Right lobe of liver (tissue), 4 donors: ENCODE data around the gene KPNB1.

ENCODE experiments used
- POLR2A ChIP-seq: fragments of 450-650 bp; IDR thresholded peaks from one replicate; pipeline ENCODE4 v1.6.1; 2017; ENCODE audit warnings: antibody characterized with exemption, mild to moderate bottlenecking
- TF ChIP-seq, protein P1 (sequence below), 4 donors: fragments of 200-600 bp in 3 of 4; fragments of 450-650 bp in 1 of 4; IDR thresholded peaks; one replicate each; pipeline versions ENCODE4 v1.5.1 to v1.8.0; 2016 to 2022; ENCODE audit warnings: antibody characterized with exemption in 4 of 4, mild to moderate bottlenecking in 2 of 4
- donor health status: DM: no; HTN: no; CAD: no.
- donor health status: DM: no; HTN: no; CAD: no.
- donor health status: DM: no; HTN: yes; CAD: no.

- TF ChIP-seq, protein P1, sequence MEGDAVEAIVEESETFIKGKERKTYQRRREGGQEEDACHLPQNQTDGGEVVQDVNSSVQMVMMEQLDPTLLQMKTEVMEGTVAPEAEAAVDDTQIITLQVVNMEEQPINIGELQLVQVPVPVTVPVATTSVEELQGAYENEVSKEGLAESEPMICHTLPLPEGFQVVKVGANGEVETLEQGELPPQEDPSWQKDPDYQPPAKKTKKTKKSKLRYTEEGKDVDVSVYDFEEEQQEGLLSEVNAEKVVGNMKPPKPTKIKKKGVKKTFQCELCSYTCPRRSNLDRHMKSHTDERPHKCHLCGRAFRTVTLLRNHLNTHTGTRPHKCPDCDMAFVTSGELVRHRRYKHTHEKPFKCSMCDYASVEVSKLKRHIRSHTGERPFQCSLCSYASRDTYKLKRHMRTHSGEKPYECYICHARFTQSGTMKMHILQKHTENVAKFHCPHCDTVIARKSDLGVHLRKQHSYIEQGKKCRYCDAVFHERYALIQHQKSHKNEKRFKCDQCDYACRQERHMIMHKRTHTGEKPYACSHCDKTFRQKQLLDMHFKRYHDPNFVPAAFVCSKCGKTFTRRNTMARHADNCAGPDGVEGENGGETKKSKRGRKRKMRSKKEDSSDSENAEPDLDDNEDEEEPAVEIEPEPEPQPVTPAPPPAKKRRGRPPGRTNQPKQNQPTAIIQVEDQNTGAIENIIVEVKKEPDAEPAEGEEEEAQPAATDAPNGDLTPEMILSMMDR (IDR thresholded peaks at IDR 0.05), result no peak
- TF ChIP-seq POLR2A, result no peak
Measured at GRCh38 chr17:47607481-47607880, 42.2 kb upstream of the KPNB1 start.
